Activated CD4-positive, alpha-beta T cell treated with anti-CD3 and anti-CD28 coated beads for 1 hour (primary cell): ENCODE data around the gene SYTL4.
A peak's percentile ranks its signal among the peaks of the same experiment; 100 is the strongest.

Experiments used
- DNase-seq: peaks from one replicate; pipeline ENCODE4 v3.0.0-alpha.2; 2020

SYTL4 gene

GRCh38 chrX:100647095-100647494 is 84.8 kb downstream of the SYTL4 start:
- DNase-seq = no peak

GRCh38 chrX:100645106-100645505 is 86.8 kb downstream of the SYTL4 start:
- no peak for DNase-seq

DNA sequence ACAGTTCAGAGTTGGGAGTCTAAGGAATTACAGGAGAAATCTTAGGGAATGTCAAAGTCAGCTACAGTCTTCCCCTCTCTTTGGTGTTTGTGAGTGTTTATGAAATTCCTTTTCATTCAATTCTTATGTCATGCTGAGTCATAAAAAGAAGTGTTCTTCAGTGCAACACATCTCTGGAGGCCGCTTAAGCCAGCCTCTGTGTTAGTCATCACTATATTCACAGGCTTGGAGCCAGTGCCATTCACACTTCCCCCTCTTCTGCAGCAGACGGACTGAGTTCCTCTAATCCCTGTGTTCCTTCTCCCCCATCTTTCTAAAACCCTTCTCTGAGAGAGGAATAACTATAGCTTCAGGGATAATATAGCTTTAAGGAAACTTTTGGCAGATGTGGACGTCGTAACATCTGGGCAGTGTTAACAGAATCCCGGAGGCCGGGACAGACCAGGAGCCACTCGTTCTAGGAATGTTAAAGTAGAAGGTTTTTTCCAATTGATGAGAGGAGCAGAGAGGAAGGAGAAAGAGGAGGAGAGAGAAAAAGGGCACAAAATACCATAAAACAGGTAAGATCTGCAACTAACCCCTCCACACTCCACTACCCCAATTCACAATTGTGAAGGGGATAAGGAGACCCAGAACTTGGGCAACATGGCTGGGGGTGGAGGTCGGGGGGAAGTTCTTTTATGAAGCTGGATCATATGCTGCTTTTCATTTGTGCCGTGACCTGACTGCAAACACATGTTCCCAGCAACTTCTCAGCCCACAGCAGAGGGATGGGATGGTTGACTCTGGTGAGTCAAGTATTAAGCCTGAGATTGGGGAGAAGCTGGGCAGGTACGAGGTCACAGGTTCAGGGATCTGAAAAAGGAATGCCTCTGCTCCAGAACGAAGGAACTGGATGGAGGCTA is 87.7 kb downstream of the SYTL4 start, which contains the start of gene SRPX2:
TSS of gene SRPX2 (plus strand) at position 244 of the 905 bp plus-strand sequence. CDS start 2,124 bp downstream, outside the sequence.
- DNase-seq = no peak

- no peak for DNase-seq
These were observed 88.7 kb downstream of the SYTL4 start for GRCh38 chrX:100643212-100643611.

DNA sequence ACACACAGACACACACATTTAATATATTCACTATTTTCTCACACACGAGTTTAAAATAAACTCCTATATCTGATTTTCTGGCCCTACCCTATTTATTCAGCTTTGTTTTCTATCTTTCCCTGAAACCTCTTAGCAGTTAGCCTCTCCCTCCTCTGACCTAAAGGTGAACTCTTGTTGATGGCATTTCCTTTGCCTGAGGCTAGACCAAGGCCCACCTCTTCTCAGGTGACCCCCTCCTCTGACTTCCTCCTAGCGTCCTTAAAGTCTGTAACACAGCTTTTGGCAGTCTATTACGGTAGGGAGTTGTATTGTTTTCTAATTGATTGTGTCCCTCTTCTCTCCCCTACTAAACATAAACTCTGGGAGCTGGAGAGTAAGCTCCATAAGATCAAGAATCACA is 89.6 kb downstream of the SYTL4 start:
- no peak for DNase-seq

- DNase-seq = peak; percentile 55
These were observed 95.5 kb downstream of the SYTL4 start, which contains the start of gene TSPAN6 for GRCh38 chrX:100636321-100636991. TSS of gene TSPAN6 (minus strand) at chrX:100636806. CDS start at chrX:100636694, 112 bp downstream.

- no peak for DNase-seq
These were observed 96.0 kb downstream of the SYTL4 start for GRCh38 chrX:100635989-100636320.

DNA sequence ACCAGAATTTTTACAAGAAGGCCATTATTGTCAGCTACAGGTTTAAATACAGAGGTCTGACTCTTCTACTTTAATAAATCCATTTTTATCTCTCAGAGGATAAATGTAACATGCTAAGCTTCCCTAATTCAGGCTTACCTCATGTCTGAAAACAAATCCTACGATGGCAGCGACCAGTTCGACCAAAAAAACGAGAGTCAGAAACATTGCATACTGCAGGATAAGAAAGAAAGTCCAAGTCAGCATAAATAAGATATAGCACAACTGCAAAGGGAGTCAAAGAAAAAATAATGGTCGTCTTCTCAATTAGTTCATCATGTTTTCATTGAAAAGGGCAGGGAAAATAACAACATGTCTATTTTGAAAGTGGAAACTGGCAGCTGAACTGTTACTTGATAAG is 96.9 kb downstream of the SYTL4 start:
- DNase-seq = no peak

- no peak for DNase-seq
These were observed 105.9 kb downstream of the SYTL4 start for GRCh38 chrX:100625985-100626491.
